ENCODE measurements around the gene AFM.

AFM gene, protein sequence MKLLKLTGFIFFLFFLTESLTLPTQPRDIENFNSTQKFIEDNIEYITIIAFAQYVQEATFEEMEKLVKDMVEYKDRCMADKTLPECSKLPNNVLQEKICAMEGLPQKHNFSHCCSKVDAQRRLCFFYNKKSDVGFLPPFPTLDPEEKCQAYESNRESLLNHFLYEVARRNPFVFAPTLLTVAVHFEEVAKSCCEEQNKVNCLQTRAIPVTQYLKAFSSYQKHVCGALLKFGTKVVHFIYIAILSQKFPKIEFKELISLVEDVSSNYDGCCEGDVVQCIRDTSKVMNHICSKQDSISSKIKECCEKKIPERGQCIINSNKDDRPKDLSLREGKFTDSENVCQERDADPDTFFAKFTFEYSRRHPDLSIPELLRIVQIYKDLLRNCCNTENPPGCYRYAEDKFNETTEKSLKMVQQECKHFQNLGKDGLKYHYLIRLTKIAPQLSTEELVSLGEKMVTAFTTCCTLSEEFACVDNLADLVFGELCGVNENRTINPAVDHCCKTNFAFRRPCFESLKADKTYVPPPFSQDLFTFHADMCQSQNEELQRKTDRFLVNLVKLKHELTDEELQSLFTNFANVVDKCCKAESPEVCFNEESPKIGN

GRCh38 chr4:73481358-73481757 is at the start of gene AFM:
Gene AFM, plus strand, starts transcription at chr4:73481745. Its CDS starts 31 bp downstream, at chr4:73481776.
- intact Hi-C loops (cut with DNase I), result no loop called here
- DNase-seq, result no peak

- DNase-seq, result no peak
- intact Hi-C loops (cut with DNase I), result no loop called here
These were observed 49.8 kb upstream of the AFM start for GRCh38 chr4:73431813-73432168.

GRCh38 chr4:73432169-73433000 is 49.2 kb upstream of the AFM start:
- intact Hi-C loops (cut with DNase I), result no loop called here
- no peak for DNase-seq

GRCh38 chr4:73433140-73433539 is 48.4 kb upstream of the AFM start:
- intact Hi-C loops (cut with DNase I), result no loop called here
- no peak for DNase-seq

DNA sequence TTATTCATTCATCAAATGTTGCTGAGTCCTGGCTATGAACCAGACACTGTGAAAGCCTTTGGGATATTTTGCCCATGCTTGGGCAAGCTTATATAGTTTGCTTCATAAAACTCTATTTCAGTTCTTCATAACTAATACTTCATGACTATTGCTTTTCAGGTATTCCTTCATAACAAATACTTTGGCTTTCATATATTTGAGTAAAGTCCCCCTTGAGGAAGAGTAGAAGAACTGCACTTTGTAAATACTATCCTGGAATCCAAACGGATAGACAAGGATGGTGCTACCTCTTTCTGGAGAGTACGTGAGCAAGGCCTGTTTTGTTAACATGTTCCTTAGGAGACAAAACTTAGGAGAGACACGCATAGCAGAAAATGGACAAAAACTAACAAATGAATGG is 47.2 kb upstream of the AFM start:
- intact Hi-C loops (cut with DNase I), result no loop called here
- no peak for DNase-seq

DNA sequence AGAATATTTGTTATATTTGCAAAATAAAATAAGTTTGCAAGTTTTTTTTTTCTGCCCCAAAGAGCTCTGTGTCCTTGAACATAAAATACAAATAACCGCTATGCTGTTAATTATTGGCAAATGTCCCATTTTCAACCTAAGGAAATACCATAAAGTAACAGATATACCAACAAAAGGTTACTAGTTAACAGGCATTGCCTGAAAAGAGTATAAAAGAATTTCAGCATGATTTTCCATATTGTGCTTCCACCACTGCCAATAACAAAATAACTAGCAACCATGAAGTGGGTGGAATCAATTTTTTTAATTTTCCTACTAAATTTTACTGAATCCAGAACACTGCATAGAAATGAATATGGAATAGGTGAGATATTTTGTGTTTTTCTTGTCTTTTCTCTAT is 45.6 kb upstream of the AFM start, which contains the start of gene AFP:
Gene AFP (plus strand): TSS at position 238 of the 400 bp plus-strand sequence. CDS start 42 bp downstream, at position 280.
- intact Hi-C loops (cut with DNase I), result no loop called here
- no peak for DNase-seq

- no peak for DNase-seq
- intact Hi-C loops (cut with DNase I), result no loop called here
These were observed 44.6 kb upstream of the AFM start for GRCh38 chr4:73436674-73437557.

GRCh38 chr4:73437558-73437956 is 44.0 kb upstream of the AFM start:
- no peak for DNase-seq
- intact Hi-C loops (cut with DNase I), result no loop called here

DNA sequence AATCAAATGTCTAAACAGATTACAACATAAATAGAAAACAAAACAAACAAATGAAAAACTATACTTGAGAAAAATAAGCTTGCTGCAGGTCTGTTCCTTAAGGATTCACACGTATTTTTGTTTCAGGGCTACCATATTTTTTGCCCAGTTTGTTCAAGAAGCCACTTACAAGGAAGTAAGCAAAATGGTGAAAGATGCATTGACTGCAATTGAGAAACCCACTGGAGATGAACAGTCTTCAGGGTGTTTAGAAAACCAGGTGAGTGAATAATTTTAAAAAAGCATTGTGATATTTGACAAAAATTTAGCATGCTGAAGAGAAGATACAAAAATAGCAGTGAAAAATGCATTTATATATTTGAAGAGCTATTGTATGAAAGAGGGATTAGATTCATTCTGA is 43.5 kb upstream of the AFM start:
- DNase-seq, result no peak
- intact Hi-C loops (cut with DNase I), result no loop called here

- intact Hi-C loops (cut with DNase I), result no loop called here
- no peak for DNase-seq
These were observed 42.8 kb upstream of the AFM start for GRCh38 chr4:73438582-73439215.

- no peak for DNase-seq
- intact Hi-C loops (cut with DNase I), result no loop called here
These were observed 42.1 kb upstream of the AFM start for GRCh38 chr4:73439445-73439844.

GRCh38 chr4:73439991-73440390 is 41.6 kb upstream of the AFM start:
- intact Hi-C loops (cut with DNase I), result no loop called here
- no peak for DNase-seq

- DNase-seq, result no peak
- intact Hi-C loops (cut with DNase I), result no loop called here
These were observed 40.9 kb upstream of the AFM start for GRCh38 chr4:73440653-73441052.

- intact Hi-C loops (cut with DNase I), result no loop called here
- DNase-seq, result no peak
These were observed 39.3 kb upstream of the AFM start for GRCh38 chr4:73442275-73442674.

DNA sequence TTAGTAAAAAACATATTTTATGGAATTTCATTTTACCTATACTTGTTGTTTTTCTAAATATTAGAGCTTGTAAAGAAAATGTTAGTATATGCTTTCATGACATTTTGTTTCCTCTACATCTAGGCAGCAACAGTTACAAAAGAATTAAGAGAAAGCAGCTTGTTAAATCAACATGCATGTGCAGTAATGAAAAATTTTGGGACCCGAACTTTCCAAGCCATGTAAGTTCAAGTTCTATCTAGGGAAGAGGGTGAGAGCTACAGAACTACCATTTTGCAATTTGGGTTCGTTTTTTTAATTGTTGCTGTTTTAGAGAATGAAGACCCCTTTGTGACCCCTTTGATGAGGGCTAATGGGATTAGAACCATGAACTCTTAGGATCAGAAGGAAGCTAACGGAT is 38.3 kb upstream of the AFM start:
- intact Hi-C loops (cut with DNase I), result no loop called here
- DNase-seq, result no peak

DNA sequence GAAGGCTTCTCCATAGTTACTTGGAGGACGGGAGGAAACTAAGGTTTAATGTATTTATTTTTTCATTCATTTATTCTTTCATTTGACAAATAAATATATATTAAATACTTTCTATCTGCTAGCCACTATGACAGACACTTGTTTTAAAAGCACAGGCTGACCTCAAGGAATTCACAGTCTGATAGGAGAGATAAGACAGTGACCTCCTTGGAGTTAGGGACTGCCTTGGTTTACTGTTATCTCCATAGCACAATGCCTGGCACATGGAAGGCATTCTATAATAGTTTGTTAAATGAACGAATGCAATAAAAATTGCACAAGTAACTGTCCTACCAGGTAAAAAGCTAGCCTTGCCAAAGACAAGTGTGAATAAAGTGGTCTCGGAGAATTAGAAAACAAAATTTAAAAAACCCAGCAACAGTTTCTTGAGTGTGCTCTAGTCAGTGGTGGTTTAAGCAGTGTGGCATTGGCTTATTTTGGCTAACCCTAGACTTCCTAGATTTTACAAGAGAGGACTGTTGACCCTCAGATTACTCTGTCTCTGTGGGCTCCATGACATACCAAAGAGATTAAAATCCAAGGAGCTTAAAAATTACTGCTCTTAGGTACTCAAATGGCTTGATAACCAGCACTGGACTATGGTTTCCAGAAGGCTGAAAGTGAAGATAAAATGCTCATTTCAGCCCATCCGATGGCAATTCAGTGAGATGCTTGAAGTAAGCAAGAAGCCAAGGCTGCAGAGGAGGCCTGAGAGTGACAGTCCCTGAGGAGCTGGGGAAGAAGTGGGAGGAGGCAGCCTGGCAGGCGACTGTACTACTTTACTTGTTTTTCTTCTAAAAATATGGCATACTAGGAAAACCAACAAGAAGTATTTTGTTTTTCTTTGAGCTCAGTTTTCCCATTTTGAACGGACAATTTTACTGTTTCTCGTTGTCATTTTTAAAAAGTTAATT is 35.9 kb upstream of the AFM start:
- intact Hi-C loops (cut with DNase I), result loop anchor here (1.0 kb wide), 1 partner anchor 104 kb away; no protein-coding TSS in a partner anchor
- DNase-seq, result peak in 3 of 10 donors; percentile 56 to 84 (median 57)

DNA sequence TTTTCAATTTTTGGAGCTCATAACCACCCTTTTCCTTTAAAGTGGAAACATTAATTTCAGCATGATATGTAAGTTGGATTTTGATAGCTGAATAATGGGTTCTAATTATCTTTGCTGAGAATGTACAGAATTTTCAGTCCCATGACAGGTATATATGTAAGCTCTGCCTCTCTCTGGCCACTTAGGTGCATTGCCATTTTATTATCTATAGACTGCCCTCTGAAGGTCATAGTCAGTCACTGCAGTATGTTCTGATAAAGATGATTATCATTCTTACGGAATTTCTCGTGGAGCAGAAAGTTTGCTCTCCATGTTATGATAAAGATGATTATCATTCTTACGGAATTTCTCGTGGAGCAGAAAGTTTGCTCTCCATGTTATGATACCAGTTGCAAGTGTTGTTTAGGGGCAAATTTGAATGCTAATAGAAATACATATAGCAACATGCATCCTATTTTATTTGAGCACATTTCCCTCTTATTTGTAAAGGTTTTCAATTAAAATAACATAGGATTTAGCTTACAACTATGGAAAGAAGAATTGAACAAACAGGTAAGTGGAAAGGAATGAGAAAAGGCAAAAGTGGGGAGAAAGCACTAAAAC is 35.1 kb upstream of the AFM start:
- intact Hi-C loops (cut with DNase I), result loop anchor here (1.0 kb wide), 1 partner anchor 105 kb away; no protein-coding TSS in a partner anchor
- DNase-seq, result no peak

- intact Hi-C loops (cut with DNase I), result no loop called here
- DNase-seq, result no peak
These were observed 33.9 kb upstream of the AFM start for GRCh38 chr4:73447671-73448070.
